ENCODE measurements around the gene RNASE9. TPM values are rescaled to one million over a fixed set of nuclear protein-coding genes. Genes with fewer than 3 reads are reported as not detected.
"Not testable (repeated sequence)": the region's sequence is repeated elsewhere in the genome, so short reads cannot be mapped to it uniquely, and the experiment has no call there.

RNASE9 gene
- total RNA-seq, 3 donors from 2014 or later = not detected

DNA sequence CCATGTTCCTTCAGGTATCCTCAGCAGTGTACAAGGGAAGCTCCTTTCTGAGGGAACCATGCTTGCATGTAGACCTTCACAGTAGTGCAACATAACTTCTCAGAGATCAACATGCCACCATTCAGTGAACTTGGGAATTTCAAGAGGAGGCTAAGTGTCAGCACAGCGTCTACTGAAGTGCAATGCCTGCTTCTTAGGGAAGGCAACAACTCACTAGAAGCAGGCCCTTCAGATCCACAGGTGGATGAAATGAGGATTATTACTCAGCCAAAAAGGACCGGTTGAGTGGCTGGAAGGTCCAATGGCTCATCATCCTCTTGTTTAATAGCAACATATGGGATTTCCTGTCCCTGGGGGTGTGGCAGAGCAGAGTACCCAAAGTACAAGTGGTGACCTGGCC lies 36.8 kb downstream of the RNASE9 start:
- Histone ChIP-seq H3K9me3 (no peaks in the 10 kb centered on the region), H3K4me3 (no peak overlapping the region), H3K36me3 (ENCODE audit: low read depth) (no peaks in the 10 kb centered on the region), H3K4me1 (ENCODE audit: low read depth) (no peaks in the 10 kb centered on the region)
- ATAC-seq (no peak), DNase-seq (no peak)
- TF ChIP-seq, protein P1, sequence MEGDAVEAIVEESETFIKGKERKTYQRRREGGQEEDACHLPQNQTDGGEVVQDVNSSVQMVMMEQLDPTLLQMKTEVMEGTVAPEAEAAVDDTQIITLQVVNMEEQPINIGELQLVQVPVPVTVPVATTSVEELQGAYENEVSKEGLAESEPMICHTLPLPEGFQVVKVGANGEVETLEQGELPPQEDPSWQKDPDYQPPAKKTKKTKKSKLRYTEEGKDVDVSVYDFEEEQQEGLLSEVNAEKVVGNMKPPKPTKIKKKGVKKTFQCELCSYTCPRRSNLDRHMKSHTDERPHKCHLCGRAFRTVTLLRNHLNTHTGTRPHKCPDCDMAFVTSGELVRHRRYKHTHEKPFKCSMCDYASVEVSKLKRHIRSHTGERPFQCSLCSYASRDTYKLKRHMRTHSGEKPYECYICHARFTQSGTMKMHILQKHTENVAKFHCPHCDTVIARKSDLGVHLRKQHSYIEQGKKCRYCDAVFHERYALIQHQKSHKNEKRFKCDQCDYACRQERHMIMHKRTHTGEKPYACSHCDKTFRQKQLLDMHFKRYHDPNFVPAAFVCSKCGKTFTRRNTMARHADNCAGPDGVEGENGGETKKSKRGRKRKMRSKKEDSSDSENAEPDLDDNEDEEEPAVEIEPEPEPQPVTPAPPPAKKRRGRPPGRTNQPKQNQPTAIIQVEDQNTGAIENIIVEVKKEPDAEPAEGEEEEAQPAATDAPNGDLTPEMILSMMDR (IDR thresholded peaks at IDR 0.05) = no peak
- intact Hi-C loops (cut with DNase I, micrococcal nuclease) = no loop called here

- intact Hi-C loops (cut with DNase I, micrococcal nuclease) = no loop called here
- DNase-seq (no peak), ATAC-seq (no peak)
- H3K4me3 ChIP-seq = no peak overlapping the region
- TF ChIP-seq, protein P1 (IDR thresholded peaks at IDR 0.05) = no peak
- H3K36me3 ChIP-seq (ENCODE audit: low read depth) = no peaks in the 10 kb centered on the region
- H3K4me1 ChIP-seq (ENCODE audit: low read depth) = no peaks in the 10 kb centered on the region
- no peaks in the 10 kb centered on the region for H3K9me3 ChIP-seq
Observed at GRCh38 chr14:20522332-20522731, 38.5 kb downstream of the RNASE9 start.

DNA sequence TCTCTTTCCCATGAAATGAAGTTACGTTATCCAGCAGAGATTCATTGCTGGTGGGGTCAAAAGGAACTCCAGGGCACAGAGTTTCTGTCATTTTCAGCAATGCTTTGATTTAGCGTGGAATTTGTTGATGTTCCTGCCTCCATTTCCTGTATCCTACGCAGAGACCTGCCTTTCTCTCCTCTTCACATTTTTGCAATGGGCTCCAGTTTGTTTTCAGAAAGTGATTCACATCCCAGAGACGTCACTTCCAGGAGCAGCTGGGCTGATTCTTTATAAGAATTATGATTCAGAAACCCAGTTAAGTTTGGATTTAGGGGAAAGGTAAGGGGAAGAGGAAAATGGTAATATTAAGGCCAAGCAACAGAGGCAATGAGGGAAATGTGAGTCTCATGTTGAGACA lies 43.9 kb downstream of the RNASE9 start:
- DNase-seq = no peak
- H3K9me3 ChIP-seq = no peaks in the 10 kb centered on the region
- no peaks in the 10 kb centered on the region for H3K36me3 ChIP-seq (ENCODE audit: low read depth)
- no peak for ATAC-seq
- no peaks in the 10 kb centered on the region for H3K4me1 ChIP-seq (ENCODE audit: low read depth)
- intact Hi-C loops (cut with DNase I, micrococcal nuclease) = no loop called here
- TF ChIP-seq, protein P1 (IDR thresholded peaks at IDR 0.05) = no peak
- no peak overlapping the region for H3K4me3 ChIP-seq

DNA sequence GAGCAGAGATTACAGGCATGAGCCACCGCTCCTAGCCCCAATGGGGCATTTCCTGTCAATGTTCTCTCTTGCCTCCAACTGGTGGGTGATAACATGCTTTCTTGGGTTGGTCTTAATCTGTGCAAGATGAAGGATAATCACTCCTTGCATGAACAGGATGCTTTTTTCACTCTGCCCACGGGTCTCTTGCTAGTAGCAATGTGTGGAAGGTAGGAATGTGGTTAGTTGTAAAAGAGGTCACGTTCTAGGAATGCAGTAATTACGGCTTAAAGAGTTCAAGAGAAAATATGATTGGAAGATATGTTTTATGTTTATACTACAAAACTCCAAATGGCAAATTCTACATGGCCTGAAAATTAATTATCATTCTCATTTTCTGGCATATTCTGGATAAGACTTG lies 45.0 kb downstream of the RNASE9 start:
- intact Hi-C loops (cut with DNase I, micrococcal nuclease) = no loop called here
- Histone ChIP-seq H3K9me3 (no peaks in the 10 kb centered on the region), H3K4me1 (ENCODE audit: low read depth) (no peaks in the 10 kb centered on the region), H3K4me3 (no peak overlapping the region), H3K36me3 (ENCODE audit: low read depth) (no peaks in the 10 kb centered on the region)
- no peak for DNase-seq
- TF ChIP-seq, protein P1 (IDR thresholded peaks at IDR 0.05) = no peak
- no peak for ATAC-seq

DNA sequence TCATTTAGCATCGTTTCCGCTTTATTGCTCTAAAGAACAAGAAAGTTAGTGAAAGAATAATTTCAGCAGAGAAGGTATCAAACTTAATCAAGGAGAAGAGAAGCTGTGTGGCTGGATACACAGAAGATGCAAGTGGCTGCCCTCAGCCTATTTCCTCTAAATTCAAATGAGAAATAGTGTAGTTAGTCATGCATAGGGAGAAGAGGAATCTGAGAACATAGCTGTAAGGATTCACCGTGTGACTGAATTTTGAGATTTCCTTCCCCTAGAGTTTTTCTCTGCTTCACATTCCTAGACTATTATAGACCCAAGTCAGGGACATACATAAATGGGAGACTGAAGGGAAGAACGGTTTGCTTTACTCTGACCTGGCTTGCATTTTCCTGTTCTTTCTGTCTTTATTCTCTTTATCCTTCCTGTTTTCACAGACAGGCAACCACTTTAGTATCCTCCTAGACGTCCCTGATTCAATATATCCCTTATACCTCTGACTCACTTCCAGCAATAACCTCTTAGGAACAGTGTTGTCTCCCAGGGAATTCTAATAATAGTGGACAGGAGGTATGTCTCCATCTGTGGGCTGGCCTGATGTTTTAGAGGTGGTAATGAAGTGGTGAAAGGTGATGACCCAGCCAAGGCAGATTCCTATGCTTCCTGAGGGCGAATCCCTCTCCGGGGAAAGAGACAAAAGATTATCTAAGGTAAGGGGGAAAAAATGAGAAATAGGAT lies 48.5 kb downstream of the RNASE9 start:
- H3K4me1 ChIP-seq (ENCODE audit: low read depth) = no peaks in the 10 kb centered on the region
- TF ChIP-seq, protein P1 (IDR thresholded peaks at IDR 0.05) = no peak
- H3K4me3 ChIP-seq = no peak overlapping the region
- no peak for ATAC-seq
- DNase-seq = no peak
- intact Hi-C loops (cut with DNase I, micrococcal nuclease) = no loop called here
- H3K9me3 ChIP-seq = no peaks in the 10 kb centered on the region
- H3K36me3 ChIP-seq (ENCODE audit: low read depth) = no peaks in the 10 kb centered on the region

DNA sequence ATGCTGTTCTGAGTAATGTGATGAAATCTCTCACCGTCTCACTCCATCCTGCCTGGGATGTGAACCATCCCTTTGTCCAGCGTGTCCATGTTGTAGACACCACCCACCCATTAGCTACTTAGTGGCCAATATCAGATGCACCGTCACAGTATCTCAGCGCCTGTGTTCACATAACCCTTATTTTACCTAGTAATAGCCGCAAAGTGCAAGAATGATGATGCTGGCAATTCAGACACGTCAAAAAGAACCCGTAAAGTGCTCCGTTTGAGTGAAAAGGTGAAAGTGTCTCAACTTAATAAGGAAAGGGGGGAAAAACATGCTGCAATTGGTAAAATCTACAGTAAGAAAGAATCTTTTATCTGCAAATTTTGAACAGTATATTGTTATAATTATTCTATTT lies 52.5 kb downstream of the RNASE9 start:
- Histone ChIP-seq H3K9me3 (no peaks in the 10 kb centered on the region), H3K4me3 (no peak overlapping the region), H3K4me1 (ENCODE audit: low read depth) (no peaks in the 10 kb centered on the region), H3K36me3 (ENCODE audit: low read depth) (no peaks in the 10 kb centered on the region)
- ATAC-seq = no peak
- DNase-seq = no peak
- intact Hi-C loops (cut with DNase I, micrococcal nuclease) = no loop called here
- TF ChIP-seq, protein P1 (IDR thresholded peaks at IDR 0.05) = no peak

GRCh38 chr14:20507537-20507936 lies 53.3 kb downstream of the RNASE9 start:
- H3K9me3 ChIP-seq; H3K4me3 ChIP-seq; intact Hi-C loops (cut with DNase I, micrococcal nuclease); H3K4me1 ChIP-seq (ENCODE audit: low read depth); DNase-seq; ATAC-seq; H3K36me3 ChIP-seq (ENCODE audit: low read depth): not testable (repeated sequence)

DNA sequence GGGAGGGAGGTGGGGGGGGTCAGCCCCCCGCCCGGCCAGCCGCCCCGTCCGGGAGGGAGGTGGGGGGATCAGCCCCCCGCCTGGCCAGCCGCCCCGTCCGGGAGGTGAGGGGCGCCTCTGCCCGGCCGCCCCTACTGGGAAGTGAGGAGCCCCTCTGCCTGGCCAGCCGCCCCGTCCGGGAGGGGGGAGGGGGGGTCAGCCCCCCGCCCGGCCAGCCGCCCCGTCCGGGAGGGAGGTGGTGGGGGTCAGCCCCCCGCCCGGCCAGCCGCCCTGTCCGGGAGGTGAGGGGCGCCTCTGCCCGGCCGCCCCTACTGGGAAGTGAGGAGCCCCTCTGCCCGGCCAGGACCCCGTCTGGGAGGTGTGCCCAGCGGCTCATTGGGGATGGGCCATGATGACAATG lies 54.1 kb downstream of the RNASE9 start:
- H3K9me3 ChIP-seq; ATAC-seq; intact Hi-C loops (cut with DNase I, micrococcal nuclease); H3K4me1 ChIP-seq (ENCODE audit: low read depth); H3K4me3 ChIP-seq; DNase-seq; H3K36me3 ChIP-seq (ENCODE audit: low read depth): not testable (repeated sequence)
